ENCODE results near the gene PACRG.

DNA sequence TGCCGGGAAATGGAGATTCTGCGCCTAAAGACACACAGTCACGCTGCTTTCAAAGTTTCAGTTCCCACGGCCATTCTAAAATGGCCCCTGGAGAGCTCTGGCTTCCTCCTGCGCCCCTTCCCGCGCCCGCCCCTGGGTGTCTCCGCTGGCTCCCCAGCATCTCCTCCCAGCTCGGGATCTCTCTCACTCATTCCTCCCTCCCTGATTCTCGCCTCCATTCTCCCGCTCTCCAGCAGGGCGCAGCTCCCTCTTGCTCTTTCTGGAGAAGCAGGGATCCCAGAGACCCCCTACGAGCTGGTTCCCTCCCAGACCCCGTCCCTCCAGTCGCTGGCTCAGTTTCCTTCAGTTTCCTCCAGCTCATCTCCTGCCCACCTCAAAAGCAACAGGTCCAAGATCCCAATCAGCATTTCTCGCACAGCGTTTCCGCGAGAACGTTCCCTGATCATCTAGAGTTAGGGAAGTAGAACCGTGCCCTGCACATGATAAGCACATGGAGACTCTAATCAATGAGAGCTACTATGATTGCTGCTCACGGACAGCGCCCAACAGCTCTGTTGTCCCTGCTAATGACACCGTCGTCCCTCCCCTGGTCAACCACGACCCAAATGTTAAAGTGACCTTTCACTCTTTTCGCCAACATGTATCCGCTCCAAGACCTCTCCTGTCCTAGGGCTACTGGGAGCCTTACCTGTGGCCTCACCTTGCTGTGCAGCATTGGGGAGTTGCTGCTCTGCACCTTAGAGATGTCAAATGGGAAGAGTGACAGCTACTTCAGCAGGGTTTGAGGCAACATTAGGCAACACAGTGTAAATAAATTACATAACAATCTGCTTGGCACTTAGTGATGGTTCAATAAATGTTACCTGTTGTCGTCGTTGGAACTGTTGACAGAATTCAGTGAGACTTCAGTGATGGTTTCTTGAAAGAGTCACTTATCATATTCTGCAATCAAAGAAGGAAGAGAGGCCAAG lies 468.2 kb downstream of the PACRG start:
- TF ChIP-seq, protein P1, sequence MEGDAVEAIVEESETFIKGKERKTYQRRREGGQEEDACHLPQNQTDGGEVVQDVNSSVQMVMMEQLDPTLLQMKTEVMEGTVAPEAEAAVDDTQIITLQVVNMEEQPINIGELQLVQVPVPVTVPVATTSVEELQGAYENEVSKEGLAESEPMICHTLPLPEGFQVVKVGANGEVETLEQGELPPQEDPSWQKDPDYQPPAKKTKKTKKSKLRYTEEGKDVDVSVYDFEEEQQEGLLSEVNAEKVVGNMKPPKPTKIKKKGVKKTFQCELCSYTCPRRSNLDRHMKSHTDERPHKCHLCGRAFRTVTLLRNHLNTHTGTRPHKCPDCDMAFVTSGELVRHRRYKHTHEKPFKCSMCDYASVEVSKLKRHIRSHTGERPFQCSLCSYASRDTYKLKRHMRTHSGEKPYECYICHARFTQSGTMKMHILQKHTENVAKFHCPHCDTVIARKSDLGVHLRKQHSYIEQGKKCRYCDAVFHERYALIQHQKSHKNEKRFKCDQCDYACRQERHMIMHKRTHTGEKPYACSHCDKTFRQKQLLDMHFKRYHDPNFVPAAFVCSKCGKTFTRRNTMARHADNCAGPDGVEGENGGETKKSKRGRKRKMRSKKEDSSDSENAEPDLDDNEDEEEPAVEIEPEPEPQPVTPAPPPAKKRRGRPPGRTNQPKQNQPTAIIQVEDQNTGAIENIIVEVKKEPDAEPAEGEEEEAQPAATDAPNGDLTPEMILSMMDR (IDR thresholded peaks at IDR 0.05; ENCODE audit: low read depth, low read length): no peak
- TF ChIP-seq MYC (IDR thresholded peaks at IDR 0.05; ENCODE audit: low read depth, low read length): no peak
- TF ChIP-seq, protein P2, sequence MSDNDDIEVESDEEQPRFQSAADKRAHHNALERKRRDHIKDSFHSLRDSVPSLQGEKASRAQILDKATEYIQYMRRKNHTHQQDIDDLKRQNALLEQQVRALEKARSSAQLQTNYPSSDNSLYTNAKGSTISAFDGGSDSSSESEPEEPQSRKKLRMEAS (IDR thresholded peaks at IDR 0.05; ENCODE audit: low read depth, low read length): no peak

Measured in NB4 (cell line).